ENCODE data around the gene AXDND1. TPM values are rescaled to one million over a fixed set of nuclear protein-coding genes. Genes with fewer than 3 reads are reported as not detected.

AXDND1 gene
- polyA plus RNA-seq, 2 donors: not detected

DNA sequence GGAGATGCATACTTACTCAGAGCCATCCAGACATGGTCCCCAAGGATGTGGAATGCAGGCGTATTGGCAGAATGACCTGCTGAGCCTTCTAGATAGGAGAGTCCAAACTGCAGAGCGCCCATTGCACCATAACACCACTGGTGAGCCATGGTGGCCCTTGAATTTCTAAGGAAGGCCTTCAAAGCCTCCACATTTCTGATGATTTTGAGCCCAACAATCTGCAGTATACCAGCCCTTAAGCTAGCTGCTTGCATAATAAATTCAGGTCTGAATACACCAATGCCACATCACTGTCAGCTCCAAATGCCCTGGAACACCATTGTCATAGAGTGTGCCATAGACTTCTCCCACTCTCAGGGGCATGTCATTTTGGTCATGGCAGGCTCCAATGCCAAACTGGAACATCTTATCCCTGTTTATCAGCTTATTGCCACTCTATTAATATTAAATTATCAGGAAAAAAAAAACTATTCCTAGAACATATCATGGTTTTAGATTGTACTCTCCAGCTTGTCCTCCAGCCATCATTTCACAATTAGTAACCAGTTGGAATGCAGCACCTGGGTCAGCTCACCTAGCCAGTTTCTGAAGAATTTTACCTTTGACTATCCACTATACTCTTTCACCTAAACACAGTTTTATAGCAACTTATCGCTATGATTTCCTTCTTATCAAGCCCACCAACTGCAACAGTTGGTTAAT, 183.0 kb downstream of the AXDND1 start:
- Histone ChIP-seq H3K4me1 (ENCODE audit: control insufficient read depth in 2 of 2, insufficient read depth in 2 of 2, low read length in 1 of 2) (no peaks in the 10 kb centered on the region), H3K36me3 (ENCODE audit: control insufficient read depth in 2 of 2, insufficient read depth in 2 of 2, low read length in 1 of 2) (no peaks in the 10 kb centered on the region), H3K27ac (ENCODE audit: low read depth in 2 of 2, low read length in 1 of 2) (no peak overlapping the region)

DNA sequence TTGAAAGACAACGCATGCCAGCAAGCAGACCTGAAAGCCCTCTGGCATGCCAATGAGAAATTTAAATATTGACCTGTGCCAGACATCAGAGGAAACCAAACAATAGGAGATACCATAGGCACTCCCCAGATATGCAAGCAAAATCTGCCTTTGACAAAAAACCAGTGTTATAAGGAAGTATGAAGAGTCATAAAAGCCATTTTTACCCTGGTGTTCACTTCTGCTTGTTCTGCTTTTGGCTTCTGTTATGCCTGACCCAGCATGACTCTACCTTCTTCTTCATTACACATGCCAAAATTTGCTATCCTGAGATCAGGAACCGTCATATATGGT, 183.6 kb downstream of the AXDND1 start:
- H3K4me1 ChIP-seq (ENCODE audit: control insufficient read depth in 2 of 2, insufficient read depth in 2 of 2, low read length in 1 of 2): no peaks in the 10 kb centered on the region
- H3K4me3 ChIP-seq (ENCODE audit: low read depth in 1 of 2, low read length in 2 of 2): no peak overlapping the region
- WGBS, 2 donors: 71 to 76% methylated on average over 2 of the region's 2 CpGs
- no peaks in the 10 kb centered on the region for H3K9me3 ChIP-seq (ENCODE audit: control insufficient read depth in 2 of 2, insufficient read depth in 1 of 2, low read depth in 1 of 2, low read length in 1 of 2)
- H3K27ac ChIP-seq (ENCODE audit: low read depth in 2 of 2, low read length in 1 of 2): no peak overlapping the region
- no peaks in the 10 kb centered on the region for H3K36me3 ChIP-seq (ENCODE audit: control insufficient read depth in 2 of 2, insufficient read depth in 2 of 2, low read length in 1 of 2)
- H3K27me3 ChIP-seq (ENCODE audit: control insufficient read depth in 1 of 2, insufficient read depth in 2 of 2, low read length in 2 of 2): no peaks in the 10 kb centered on the region

More for the DNA sequence above, 183.0 kb downstream of the AXDND1 start:
- H3K27me3 ChIP-seq (ENCODE audit: control insufficient read depth in 1 of 2, insufficient read depth in 2 of 2, low read length in 2 of 2): no peaks in the 10 kb centered on the region
- H3K9me3 ChIP-seq (ENCODE audit: control insufficient read depth in 2 of 2, insufficient read depth in 1 of 2, low read depth in 1 of 2, low read length in 1 of 2): no peaks in the 10 kb centered on the region
- 69 to 74% methylated on average over 3 of the region's 3 CpGs for WGBS, 2 donors
- H3K4me3 ChIP-seq (ENCODE audit: low read depth in 1 of 2, low read length in 2 of 2): no peak overlapping the region

DNA sequence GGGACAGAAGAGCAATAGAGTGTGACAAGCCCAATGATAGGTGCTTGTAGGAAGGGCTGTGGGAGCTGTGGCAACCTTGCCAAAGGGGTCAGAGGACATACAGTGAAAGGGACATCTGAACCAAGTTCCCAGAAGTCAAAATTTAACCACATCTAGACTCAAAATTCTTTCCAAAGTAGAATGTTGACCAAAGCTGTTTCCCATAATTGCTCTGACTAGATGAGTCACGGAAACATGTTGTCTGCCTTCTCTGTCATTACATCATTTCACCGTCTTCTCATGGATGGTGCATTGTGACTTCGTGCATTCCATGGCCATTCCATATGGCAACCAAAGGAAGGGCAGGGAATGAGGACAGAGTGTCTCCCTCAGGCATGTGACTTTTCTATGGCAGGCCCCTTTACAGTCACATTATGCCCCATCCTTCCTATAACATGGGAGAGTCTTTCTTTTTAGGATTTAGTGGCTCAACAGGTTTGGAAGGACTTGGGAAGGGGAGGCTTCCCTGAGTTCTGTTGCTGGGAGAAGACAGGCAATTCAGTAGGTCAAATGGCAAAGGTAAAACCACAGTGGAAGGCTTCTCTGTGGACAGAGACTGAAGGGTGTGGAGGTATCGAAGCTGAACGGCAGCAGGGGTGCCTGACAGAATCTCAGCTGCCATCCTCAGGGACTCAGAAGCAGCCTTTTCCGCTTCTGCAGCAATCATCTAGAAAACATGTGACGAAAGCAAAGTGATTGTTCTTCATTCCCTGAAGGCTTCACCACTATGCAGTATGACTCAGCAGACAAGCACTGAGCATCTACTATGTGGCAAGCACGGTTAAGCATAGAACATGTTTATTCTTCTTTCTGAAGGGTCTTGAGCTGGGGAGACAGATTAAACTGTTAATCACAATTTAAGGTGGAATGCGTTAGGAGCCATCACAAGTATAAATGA, 185.2 kb downstream of the AXDND1 start:
- Histone ChIP-seq H3K27me3 (ENCODE audit: control insufficient read depth in 1 of 2, insufficient read depth in 2 of 2, low read length in 2 of 2) (no peaks in the 10 kb centered on the region), H3K36me3 (ENCODE audit: control insufficient read depth in 2 of 2, insufficient read depth in 2 of 2, low read length in 1 of 2) (no peaks in the 10 kb centered on the region), H3K27ac (ENCODE audit: low read depth in 2 of 2, low read length in 1 of 2) (no peak overlapping the region), H3K4me1 (ENCODE audit: control insufficient read depth in 2 of 2, insufficient read depth in 2 of 2, low read length in 1 of 2) (no peaks in the 10 kb centered on the region), H3K9me3 (ENCODE audit: control insufficient read depth in 2 of 2, insufficient read depth in 1 of 2, low read depth in 1 of 2, low read length in 1 of 2) (no peaks in the 10 kb centered on the region), H3K4me3 (ENCODE audit: low read depth in 1 of 2, low read length in 2 of 2) (no peak overlapping the region)
- WGBS, 2 donors: 45 to 52% methylated on average over 9 of the region's 9 CpGs

- no peaks in the 10 kb centered on the region for H3K36me3 ChIP-seq (ENCODE audit: control insufficient read depth in 2 of 2, insufficient read depth in 2 of 2, low read length in 1 of 2)
- no peaks in the 10 kb centered on the region for H3K27me3 ChIP-seq (ENCODE audit: control insufficient read depth in 1 of 2, insufficient read depth in 2 of 2, low read length in 2 of 2)
- H3K9me3 ChIP-seq (ENCODE audit: control insufficient read depth in 2 of 2, insufficient read depth in 1 of 2, low read depth in 1 of 2, low read length in 1 of 2): no peaks in the 10 kb centered on the region
- no peak overlapping the region for H3K4me3 ChIP-seq (ENCODE audit: low read depth in 1 of 2, low read length in 2 of 2)
- no peak overlapping the region for H3K27ac ChIP-seq (ENCODE audit: low read depth in 2 of 2, low read length in 1 of 2)
- no peaks in the 10 kb centered on the region for H3K4me1 ChIP-seq (ENCODE audit: control insufficient read depth in 2 of 2, insufficient read depth in 2 of 2, low read length in 1 of 2)
Measured at GRCh38 chr1:179554427-179554826, 188.7 kb downstream of the AXDND1 start.

- Histone ChIP-seq H3K4me1 (ENCODE audit: control insufficient read depth in 2 of 2, insufficient read depth in 2 of 2, low read length in 1 of 2) (no peaks in the 10 kb centered on the region), H3K9me3 (ENCODE audit: control insufficient read depth in 2 of 2, insufficient read depth in 1 of 2, low read depth in 1 of 2, low read length in 1 of 2) (no peaks in the 10 kb centered on the region), H3K27me3 (ENCODE audit: control insufficient read depth in 1 of 2, insufficient read depth in 2 of 2, low read length in 2 of 2) (no peaks in the 10 kb centered on the region), H3K36me3 (ENCODE audit: control insufficient read depth in 2 of 2, insufficient read depth in 2 of 2, low read length in 1 of 2) (no peaks in the 10 kb centered on the region), H3K4me3 (ENCODE audit: low read depth in 1 of 2, low read length in 2 of 2) (no peak overlapping the region), H3K27ac (ENCODE audit: low read depth in 2 of 2, low read length in 1 of 2) (no peak overlapping the region)
- 88 to 95% methylated on average over 1 of the region's 1 CpG for WGBS, 2 donors
Measured at GRCh38 chr1:179558078-179558477, 192.3 kb downstream of the AXDND1 start.

DNA sequence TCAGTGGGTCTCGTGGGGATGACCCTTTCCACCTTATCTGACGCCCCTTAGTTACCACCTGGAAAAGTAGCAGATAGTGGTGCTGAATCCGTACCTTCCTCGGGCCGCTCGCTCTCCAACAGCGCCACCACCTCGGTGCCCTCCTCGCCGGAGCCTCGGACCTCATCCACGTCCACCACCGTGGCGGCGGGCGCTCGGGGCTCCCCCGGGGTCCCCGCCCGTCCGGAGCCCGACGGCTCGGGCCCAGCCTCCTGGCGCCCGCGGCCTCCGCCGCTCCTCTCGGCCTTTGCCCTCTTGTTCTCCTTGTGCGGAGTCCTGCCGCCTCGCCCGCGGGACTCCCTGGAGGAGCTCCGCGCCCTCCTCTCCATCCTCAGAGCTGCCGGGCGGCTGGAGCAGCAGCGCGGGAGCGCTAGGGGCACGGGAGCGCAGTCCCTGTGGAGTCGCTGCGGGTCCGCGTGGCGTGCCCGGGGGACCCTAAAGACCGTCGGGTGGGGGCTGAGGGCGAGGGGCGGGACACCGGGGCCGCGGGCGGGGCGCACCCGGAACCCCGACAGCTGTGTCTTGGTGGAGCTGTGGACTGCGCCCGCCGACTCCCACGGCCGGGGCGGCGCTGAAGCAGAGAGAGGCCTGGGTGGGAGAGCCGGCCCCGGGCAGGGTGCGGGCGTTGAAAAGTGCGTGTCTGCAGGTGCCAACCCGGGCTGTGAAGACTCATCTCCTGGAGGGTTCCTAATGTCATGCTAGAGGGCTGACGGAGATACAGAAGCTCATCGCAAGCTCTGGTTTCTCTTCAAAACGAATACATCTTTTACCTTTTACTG, 209.9 kb downstream of the AXDND1 start, which contains the start of gene NPHS2:
TSS of gene NPHS2 (minus strand) at position 452 of the 818 bp plus-strand sequence. CDS start at position 368, 84 bp downstream.
- Histone ChIP-seq H3K9me3 (ENCODE audit: control insufficient read depth in 2 of 2, insufficient read depth in 1 of 2, low read depth in 1 of 2, low read length in 1 of 2) (peaks cover 0 to 3% of the 10 kb centered on the region in 2 donors), H3K27ac (ENCODE audit: low read depth in 2 of 2, low read length in 1 of 2) (no peak within 1 kb of the TSS), H3K36me3 (ENCODE audit: control insufficient read depth in 2 of 2, insufficient read depth in 2 of 2, low read length in 1 of 2) (no peaks in the 10 kb centered on the region), H3K27me3 (ENCODE audit: control insufficient read depth in 1 of 2, insufficient read depth in 2 of 2, low read length in 2 of 2) (peaks cover 2 to 10% of the 10 kb centered on the region in 2 donors), H3K4me3 (ENCODE audit: low read depth in 1 of 2, low read length in 2 of 2) (no peak within 1 kb of the TSS), H3K4me1 (ENCODE audit: control insufficient read depth in 2 of 2, insufficient read depth in 2 of 2, low read length in 1 of 2) (no peaks in the 10 kb centered on the region)
- WGBS, 2 donors: 5% methylated on average over 75 to 77 of the region's 77 CpGs

GRCh38 chr1:179576509-179576908, 210.7 kb downstream of the AXDND1 start:
- 32 to 40% methylated on average over 5 of the region's 5 CpGs for WGBS, 2 donors
- no peak overlapping the region for H3K27ac ChIP-seq (ENCODE audit: low read depth in 2 of 2, low read length in 1 of 2)
- peaks cover 0 to 3% of the 10 kb centered on the region in 2 donors for H3K9me3 ChIP-seq (ENCODE audit: control insufficient read depth in 2 of 2, insufficient read depth in 1 of 2, low read depth in 1 of 2, low read length in 1 of 2)
- no peaks in the 10 kb centered on the region for H3K36me3 ChIP-seq (ENCODE audit: control insufficient read depth in 2 of 2, insufficient read depth in 2 of 2, low read length in 1 of 2)
- peaks cover 2 to 10% of the 10 kb centered on the region in 2 donors for H3K27me3 ChIP-seq (ENCODE audit: control insufficient read depth in 1 of 2, insufficient read depth in 2 of 2, low read length in 2 of 2)
- no peaks in the 10 kb centered on the region for H3K4me1 ChIP-seq (ENCODE audit: control insufficient read depth in 2 of 2, insufficient read depth in 2 of 2, low read length in 1 of 2)
- H3K4me3 ChIP-seq (ENCODE audit: low read depth in 1 of 2, low read length in 2 of 2): no peak overlapping the region

DNA sequence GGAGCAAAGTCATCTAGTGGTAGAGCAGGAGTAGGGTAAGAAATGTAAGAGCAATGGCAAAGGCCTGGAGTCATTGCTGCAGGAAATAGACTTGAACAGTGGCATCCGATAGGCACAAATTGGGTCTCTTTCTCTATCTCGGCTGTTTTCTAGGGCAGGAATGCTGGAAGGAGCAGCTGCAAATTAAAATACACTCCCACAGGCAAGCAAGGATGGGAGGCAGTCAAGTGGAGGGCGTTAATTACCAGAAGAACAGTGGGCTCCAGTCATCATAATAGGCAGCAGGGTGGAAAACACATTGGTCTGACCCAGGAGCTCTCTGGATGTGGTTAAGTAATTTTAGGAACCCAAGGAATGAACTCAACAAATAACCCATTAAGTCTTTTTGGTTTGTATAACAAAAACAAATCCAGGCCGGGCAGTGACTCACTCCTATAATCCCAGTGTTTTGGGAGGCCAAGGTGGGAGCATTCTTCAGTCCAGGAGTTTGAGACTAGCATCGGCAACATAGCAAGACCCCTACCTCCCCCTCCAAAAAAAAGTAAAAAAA, 218.1 kb downstream of the AXDND1 start:
- no peaks in the 10 kb centered on the region for H3K27me3 ChIP-seq (ENCODE audit: control insufficient read depth in 1 of 2, insufficient read depth in 2 of 2, low read length in 2 of 2)
- H3K9me3 ChIP-seq (ENCODE audit: control insufficient read depth in 2 of 2, insufficient read depth in 1 of 2, low read depth in 1 of 2, low read length in 1 of 2): peaks cover 0 to 2% of the 10 kb centered on the region in 2 donors
- no peak overlapping the region for H3K27ac ChIP-seq (ENCODE audit: low read depth in 2 of 2, low read length in 1 of 2)
- H3K4me3 ChIP-seq (ENCODE audit: low read depth in 1 of 2, low read length in 2 of 2): no peak overlapping the region
- 86 to 90% methylated on average over 5 of the region's 5 CpGs for WGBS, 2 donors
- H3K4me1 ChIP-seq (ENCODE audit: control insufficient read depth in 2 of 2, insufficient read depth in 2 of 2, low read length in 1 of 2): peaks cover 0 to 4% of the 10 kb centered on the region in 2 donors
- H3K36me3 ChIP-seq (ENCODE audit: control insufficient read depth in 2 of 2, insufficient read depth in 2 of 2, low read length in 1 of 2): no peaks in the 10 kb centered on the region
